Cardiac muscle cell (in vitro differentiated cells and primary cell): ENCODE results near the gene USP24. TPM values are rescaled to one million over a fixed set of nuclear protein-coding genes. Genes with fewer than 3 reads are reported as not detected.

Experiments
- DNase-seq, 2 donors: peaks; one replicate each; pipeline versions ENCODE4 v3.0.0 to v3.0.0-alpha.2; 2010 to 2017; ENCODE audit warnings: low read depth in 1 of 2, low spot score in 1 of 2
- H3K27ac ChIP-seq: fragments of 200-600 bp; sonication (generic); 2 replicates; pipeline ENCODE4 v1.5.1; 2016
- H3K27me3 ChIP-seq: fragments of 200-600 bp; sonication (generic); 2 replicates; pipeline ENCODE4 v1.6.0; 2016; ENCODE audit warnings: control low read depth
- H3K36me3 ChIP-seq: fragments of 200-600 bp; sonication (generic); 2 replicates; pipeline ENCODE4 v1.5.1; 2016; ENCODE audit warnings: control low read depth
- H3K4me1 ChIP-seq: fragments of 200-600 bp; sonication (generic); 2 replicates; pipeline ENCODE4 v1.8.1; 2017; ENCODE audit warnings: low read depth, mild to moderate bottlenecking, mixed run types
- H3K4me3 ChIP-seq: fragments of 200-600 bp; sonication (generic); 2 replicates; pipeline ENCODE4 v1.5.1; 2016; ENCODE audit warnings: mild to moderate bottlenecking
- H3K9me3 ChIP-seq: fragments of 200-600 bp; sonication (generic); 2 replicates; pipeline ENCODE4 v1.5.1; 2017; ENCODE audit warnings: low read depth, mild to moderate bottlenecking, control low read depth
- CTCF ChIP-seq: IDR thresholded peaks from 2 replicates; pipeline ENCODE4 v1.5.1; 2012; ENCODE audit warnings: low read depth, mild to moderate bottlenecking, low read length
- polyA plus RNA-seq: library from polyadenylated mRNA; unstranded; fragments of >200 nt; fragmentation: Nextera tagmentation; extraction: Ambion mirVana; gene quantifications from 2 replicates; pipeline ENCODE4 v1.2.1, GENCODE V29; 2016
- total RNA-seq: library from RNA; depleted of rRNA; stranded (reverse); fragments of >200 nt; gene quantifications from 2 replicates; pipeline ENCODE4 v1.2.3, GENCODE V29; 2016

The USP24 gene
- total and polyA plus RNA-seq, 2 experiments from 2014 or later: 8.0 to 34.9 TPM

GRCh38 chr1:55246331-55246730 lies 31.2 kb upstream of the USP24 start:
- peaks cover 5% of the 10 kb centered on the region for H3K4me1 ChIP-seq
- H3K36me3 ChIP-seq: no peaks in the 10 kb centered on the region
- no peak overlapping the region for H3K27ac ChIP-seq
- no peak for DNase-seq
- TF ChIP-seq CTCF: no peak
- no peak overlapping the region for H3K4me3 ChIP-seq
- no peaks in the 10 kb centered on the region for H3K27me3 ChIP-seq
- H3K9me3 ChIP-seq: no peaks in the 10 kb centered on the region

GRCh38 chr1:55245781-55246180 lies 30.6 kb upstream of the USP24 start:
- Histone ChIP-seq H3K27me3 (no peaks in the 10 kb centered on the region), H3K9me3 (no peaks in the 10 kb centered on the region), H3K27ac (no peak overlapping the region), H3K4me1 (peaks cover 4% of the 10 kb centered on the region), H3K4me3 (no peak overlapping the region), H3K36me3 (no peaks in the 10 kb centered on the region)
- DNase-seq: no peak
- TF ChIP-seq CTCF: no peak

- H3K4me1 ChIP-seq: no peaks in the 10 kb centered on the region
- DNase-seq: peak in 1 of 2 donors; percentile 49
- H3K4me3 ChIP-seq: no peak overlapping the region
- no peak overlapping the region for H3K27ac ChIP-seq
- no peaks in the 10 kb centered on the region for H3K9me3 ChIP-seq
- H3K27me3 ChIP-seq: no peaks in the 10 kb centered on the region
- TF ChIP-seq CTCF: no peak
- no peaks in the 10 kb centered on the region for H3K36me3 ChIP-seq
Observed at GRCh38 chr1:55244476-55245099, 29.4 kb upstream of the USP24 start.

GRCh38 chr1:55243655-55244054 lies 28.5 kb upstream of the USP24 start:
- no peak for TF ChIP-seq CTCF
- Histone ChIP-seq H3K36me3 (no peaks in the 10 kb centered on the region), H3K4me3 (no peak overlapping the region), H3K27me3 (no peaks in the 10 kb centered on the region), H3K9me3 (no peaks in the 10 kb centered on the region), H3K4me1 (no peaks in the 10 kb centered on the region), H3K27ac (no peak overlapping the region)
- DNase-seq: no peak

GRCh38 chr1:55239548-55239947 lies 24.4 kb upstream of the USP24 start:
- no peak overlapping the region for H3K27ac ChIP-seq
- no peaks in the 10 kb centered on the region for H3K4me1 ChIP-seq
- no peaks in the 10 kb centered on the region for H3K36me3 ChIP-seq
- H3K4me3 ChIP-seq: no peak overlapping the region
- no peaks in the 10 kb centered on the region for H3K9me3 ChIP-seq
- no peaks in the 10 kb centered on the region for H3K27me3 ChIP-seq
- DNase-seq: no peak
- no peak for TF ChIP-seq CTCF
